ENCODE data around the gene PACC1.

DNA sequence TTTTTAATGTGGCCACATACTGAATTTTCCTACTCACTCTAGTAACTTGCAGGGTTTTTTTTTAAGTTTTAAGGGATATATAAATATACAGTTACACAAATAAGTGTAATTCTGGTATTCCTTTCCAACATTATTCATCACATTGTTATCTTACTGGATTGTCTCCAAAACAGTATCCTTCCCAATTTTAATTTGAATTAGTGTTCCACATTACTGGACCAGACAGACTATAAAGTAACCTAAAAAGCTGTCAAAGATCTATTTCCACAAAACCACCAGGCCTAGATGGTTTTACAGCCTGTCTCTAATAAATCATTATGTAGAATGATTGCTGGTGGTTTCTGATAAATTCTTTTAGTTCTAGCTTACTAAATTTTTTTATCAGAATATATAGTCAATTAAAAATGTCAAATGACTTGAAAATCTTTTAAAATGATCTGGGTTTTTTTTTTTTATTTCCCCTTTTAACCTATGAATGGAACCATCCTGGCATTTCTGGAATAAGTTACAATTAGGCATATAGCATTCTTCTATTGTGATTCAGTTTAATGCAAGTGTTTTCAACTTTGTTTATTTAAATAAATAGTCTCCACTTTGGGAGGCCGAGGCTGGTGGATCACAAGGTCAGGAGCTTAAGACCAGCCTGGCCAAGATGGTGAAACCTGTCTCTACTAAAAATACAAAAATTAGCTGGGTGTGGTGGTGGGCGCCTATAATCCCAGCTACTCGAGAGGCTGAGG, 59.3 kb downstream of the PACC1 start:
- no peak for TF ChIP-seq POLR2AphosphoS5 (IDR thresholded peaks at IDR 0.05)
- TF ChIP-seq, protein P1, sequence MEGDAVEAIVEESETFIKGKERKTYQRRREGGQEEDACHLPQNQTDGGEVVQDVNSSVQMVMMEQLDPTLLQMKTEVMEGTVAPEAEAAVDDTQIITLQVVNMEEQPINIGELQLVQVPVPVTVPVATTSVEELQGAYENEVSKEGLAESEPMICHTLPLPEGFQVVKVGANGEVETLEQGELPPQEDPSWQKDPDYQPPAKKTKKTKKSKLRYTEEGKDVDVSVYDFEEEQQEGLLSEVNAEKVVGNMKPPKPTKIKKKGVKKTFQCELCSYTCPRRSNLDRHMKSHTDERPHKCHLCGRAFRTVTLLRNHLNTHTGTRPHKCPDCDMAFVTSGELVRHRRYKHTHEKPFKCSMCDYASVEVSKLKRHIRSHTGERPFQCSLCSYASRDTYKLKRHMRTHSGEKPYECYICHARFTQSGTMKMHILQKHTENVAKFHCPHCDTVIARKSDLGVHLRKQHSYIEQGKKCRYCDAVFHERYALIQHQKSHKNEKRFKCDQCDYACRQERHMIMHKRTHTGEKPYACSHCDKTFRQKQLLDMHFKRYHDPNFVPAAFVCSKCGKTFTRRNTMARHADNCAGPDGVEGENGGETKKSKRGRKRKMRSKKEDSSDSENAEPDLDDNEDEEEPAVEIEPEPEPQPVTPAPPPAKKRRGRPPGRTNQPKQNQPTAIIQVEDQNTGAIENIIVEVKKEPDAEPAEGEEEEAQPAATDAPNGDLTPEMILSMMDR (IDR thresholded peaks at IDR 0.05) = no peak
- TF ChIP-seq POLR2A (IDR thresholded peaks at IDR 0.05) = no peak

Data from breast epithelium (tissue), 3 donors.